Fibroblast of skin of scalp (primary cell): ENCODE results near the gene PTPN11. TPM values are rescaled to one million over a fixed set of nuclear protein-coding genes. Genes with fewer than 3 reads are reported as not detected.
A peak's percentile ranks its signal among the peaks of the same experiment; 100 is the strongest.
"Not testable (repeated sequence)": the region's sequence is repeated elsewhere in the genome, so short reads cannot be mapped to it uniquely, and the experiment has no call there.

Experiments used
- DNase-seq: peaks from one replicate; pipeline ENCODE4 v3.0.0-alpha.2; 2013
- polyA plus RNA-seq, 2 experiments: library from polyadenylated mRNA; unstranded; fragments of 120-200 nt; gene quantifications; one replicate each; pipeline ENCODE4 v1.2.1, GENCODE V29; 2013; ENCODE audit not compliant: insufficient read length in 2 of 2

Gene PTPN11
- 74.1 TPM for polyA plus RNA-seq (2013, experiment 1 of 2; ENCODE audit: insufficient read length)
- 82.3 TPM for polyA plus RNA-seq (2013, experiment 2 of 2; ENCODE audit: insufficient read length)

- DNase-seq = peak; percentile 86
These were observed at the start of gene PTPN11 for GRCh38 chr12:112418608-112419296. Gene PTPN11 (plus strand): TSS chr12:112418947. CDS start chr12:112419112, 165 bp downstream.

GRCh38 chr12:112370199-112370598 lies 48.5 kb upstream of the PTPN11 start:
- DNase-seq = no peak

- DNase-seq = no peak
These were observed 47.8 kb upstream of the PTPN11 start for GRCh38 chr12:112370868-112371510.

GRCh38 chr12:112374166-112374740 lies 44.5 kb upstream of the PTPN11 start:
- DNase-seq = no peak

GRCh38 chr12:112375105-112375504 lies 43.6 kb upstream of the PTPN11 start:
- DNase-seq = no peak

GRCh38 chr12:112380663-112381405 lies 37.9 kb upstream of the PTPN11 start:
- DNase-seq = no peak

GRCh38 chr12:112381406-112381882 lies 37.3 kb upstream of the PTPN11 start:
- no peak for DNase-seq

- DNase-seq = peak; percentile 85
These were observed 36.6 kb upstream of the PTPN11 start, which contains the start of gene HECTD4 for GRCh38 chr12:112381883-112382796. Gene HECTD4 (minus strand): TSS chr12:112382431. CDS start chr12:112382128, 303 bp downstream.

- DNase-seq = no peak
These were observed 35.9 kb upstream of the PTPN11 start for GRCh38 chr12:112382866-112383265.

GRCh38 chr12:112386726-112387125 lies 32.0 kb upstream of the PTPN11 start:
- DNase-seq = peak; percentile 28

- DNase-seq = no peak
These were observed 29.5 kb upstream of the PTPN11 start for GRCh38 chr12:112389228-112389627.

GRCh38 chr12:112389922-112390654 lies 28.7 kb upstream of the PTPN11 start:
- not testable (repeated sequence) for DNase-seq

- no peak for DNase-seq
These were observed 25.4 kb upstream of the PTPN11 start for GRCh38 chr12:112393328-112393727.

GRCh38 chr12:112401054-112401453 lies 17.7 kb upstream of the PTPN11 start:
- no peak for DNase-seq

- DNase-seq = no peak
These were observed 16.7 kb upstream of the PTPN11 start for GRCh38 chr12:112401903-112402498.

- no peak for DNase-seq
These were observed 11.9 kb upstream of the PTPN11 start for GRCh38 chr12:112406519-112407488.

GRCh38 chr12:112407683-112408082 lies 11.1 kb upstream of the PTPN11 start:
- not testable (repeated sequence) for DNase-seq

GRCh38 chr12:112408621-112409020 lies 10.1 kb upstream of the PTPN11 start:
- DNase-seq = no peak
